ENCODE data around the gene ALDH1L2. TPM values are rescaled to one million over a fixed set of nuclear protein-coding genes. Genes with fewer than 3 reads are reported as not detected.
"Not testable (repeated sequence)": the region's sequence is repeated elsewhere in the genome, so short reads cannot be mapped to it uniquely, and the experiment has no call there.

The ALDH1L2 gene
- total RNA-seq, 1 donor from 2014 or later: 4.0 TPM

GRCh38 chr12:104985206-104985605, 99.1 kb downstream of the ALDH1L2 start:
- DNase-seq (ENCODE audit: low read depth, low spot score): no peak
- peaks cover 33% of the 10 kb centered on the region for H3K4me1 Mint-ChIP-seq
- H3K36me3 Mint-ChIP-seq (ENCODE audit: low read depth): peaks cover 7% of the 10 kb centered on the region
- peaks cover 2% of the 10 kb centered on the region for H3K27me3 Mint-ChIP-seq (ENCODE audit: low read depth)
- peak overlapping the region; percentile 94 for H3K4me3 Mint-ChIP-seq
- no peak for TF ChIP-seq CTCF (conservative IDR thresholded peaks at IDR 0.05)
- H3K27ac Mint-ChIP-seq (ENCODE audit: unreplicated experiment): no peak overlapping the region
- no peaks in the 10 kb centered on the region for H3K9me3 Mint-ChIP-seq

GRCh38 chr12:104977688-104978087, 106.6 kb downstream of the ALDH1L2 start:
- not testable (repeated sequence) for H3K27ac Mint-ChIP-seq (ENCODE audit: unreplicated experiment); H3K4me3 Mint-ChIP-seq

DNA sequence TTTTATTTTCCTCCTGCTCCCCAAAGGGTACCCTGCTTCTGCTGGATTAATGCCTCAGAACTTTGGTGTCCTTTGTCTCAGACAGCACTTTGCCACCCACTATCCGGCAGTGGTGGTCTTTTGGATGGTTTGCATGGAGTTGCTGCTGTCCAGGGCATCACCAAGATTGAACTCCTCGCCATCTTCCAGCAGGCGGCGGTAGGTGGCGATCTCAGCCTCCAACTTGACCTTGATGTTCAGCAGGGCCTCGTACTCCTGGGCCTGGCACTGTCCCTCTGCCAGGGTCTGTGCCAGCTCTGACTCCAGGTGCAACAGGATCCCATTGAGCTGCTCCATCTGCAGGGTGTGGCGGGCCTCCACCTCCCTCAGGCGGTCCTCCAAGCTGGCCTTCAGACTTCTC, 107.6 kb downstream of the ALDH1L2 start:
- H3K9me3 Mint-ChIP-seq: no peaks in the 10 kb centered on the region
- TF ChIP-seq CTCF (conservative IDR thresholded peaks at IDR 0.05): no peak
- no peaks in the 10 kb centered on the region for H3K36me3 Mint-ChIP-seq (ENCODE audit: low read depth)
- no peak for DNase-seq (ENCODE audit: low read depth, low spot score)
- H3K27me3 Mint-ChIP-seq (ENCODE audit: low read depth): peaks cover 2% of the 10 kb centered on the region
- no peak overlapping the region for H3K27ac Mint-ChIP-seq (ENCODE audit: unreplicated experiment)
- H3K4me3 Mint-ChIP-seq: no peak overlapping the region
- no peaks in the 10 kb centered on the region for H3K4me1 Mint-ChIP-seq

More at GRCh38 chr12:104977688-104978087, 106.6 kb downstream of the ALDH1L2 start:
- not testable (repeated sequence) for H3K9me3 Mint-ChIP-seq; H3K27me3 Mint-ChIP-seq (ENCODE audit: low read depth); H3K36me3 Mint-ChIP-seq (ENCODE audit: low read depth); DNase-seq (ENCODE audit: low read depth, low spot score); H3K4me1 Mint-ChIP-seq

DNA sequence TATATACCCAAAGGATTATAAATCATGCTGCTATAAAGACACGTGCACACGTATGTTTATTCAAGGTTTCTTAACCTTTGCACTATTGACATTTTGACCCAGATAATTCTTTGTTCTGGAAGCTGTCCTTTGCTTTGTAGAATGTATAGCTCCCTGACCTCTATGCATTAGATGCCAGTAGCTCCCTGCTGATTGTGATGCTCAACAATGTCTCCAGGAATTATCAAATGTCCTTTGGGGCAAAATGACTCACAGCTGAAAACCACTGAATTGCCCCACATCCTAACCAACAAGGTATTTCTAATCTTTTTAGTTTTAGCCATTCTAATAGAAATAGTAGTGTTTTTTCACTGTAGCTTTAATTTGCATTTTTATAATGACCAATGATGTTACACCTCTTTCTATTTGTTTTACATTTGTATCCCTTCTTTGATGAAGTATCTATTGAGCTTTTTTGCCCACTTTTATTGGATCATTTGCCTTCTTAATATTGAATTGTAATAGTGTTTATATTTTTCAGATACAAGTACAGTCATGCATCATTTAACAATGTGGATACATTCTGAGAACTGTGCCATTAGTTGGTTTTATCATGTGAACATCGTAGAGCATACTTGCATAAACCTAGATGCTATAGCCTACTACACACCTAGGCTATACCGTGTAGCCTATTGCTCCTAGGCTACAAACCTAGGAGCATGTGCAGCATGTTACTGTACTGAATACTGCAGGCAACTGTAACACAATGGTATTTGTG, 108.5 kb downstream of the ALDH1L2 start:
- Mint-ChIP-seq H3K27me3 (ENCODE audit: low read depth) (peaks cover 2% of the 10 kb centered on the region), H3K9me3 (no peaks in the 10 kb centered on the region), H3K4me3 (no peak overlapping the region), H3K27ac (ENCODE audit: unreplicated experiment) (no peak overlapping the region), H3K4me1 (no peaks in the 10 kb centered on the region), H3K36me3 (ENCODE audit: low read depth) (no peaks in the 10 kb centered on the region)
- DNase-seq (ENCODE audit: low read depth, low spot score): no peak
- TF ChIP-seq CTCF (conservative IDR thresholded peaks at IDR 0.05): no peak

GRCh38 chr12:104974626-104975290, 109.5 kb downstream of the ALDH1L2 start:
- Mint-ChIP-seq H3K4me1 (no peaks in the 10 kb centered on the region), H3K4me3 (no peak overlapping the region), H3K9me3 (no peaks in the 10 kb centered on the region), H3K36me3 (ENCODE audit: low read depth) (no peaks in the 10 kb centered on the region), H3K27me3 (ENCODE audit: low read depth) (no peaks in the 10 kb centered on the region), H3K27ac (ENCODE audit: unreplicated experiment) (no peak overlapping the region)
- no peak for DNase-seq (ENCODE audit: low read depth, low spot score)
- TF ChIP-seq CTCF (conservative IDR thresholded peaks at IDR 0.05): no peak

- H3K9me3 Mint-ChIP-seq: no peaks in the 10 kb centered on the region
- TF ChIP-seq CTCF (conservative IDR thresholded peaks at IDR 0.05): no peak
- H3K36me3 Mint-ChIP-seq (ENCODE audit: low read depth): no peaks in the 10 kb centered on the region
- H3K27ac Mint-ChIP-seq (ENCODE audit: unreplicated experiment): no peak overlapping the region
- H3K4me3 Mint-ChIP-seq: no peak overlapping the region
- DNase-seq (ENCODE audit: low read depth, low spot score): no peak
- no peaks in the 10 kb centered on the region for H3K4me1 Mint-ChIP-seq
- H3K27me3 Mint-ChIP-seq (ENCODE audit: low read depth): no peaks in the 10 kb centered on the region
Observed at GRCh38 chr12:104973250-104973649, 111.0 kb downstream of the ALDH1L2 start.
